Astrocyte (in vitro differentiated cells and primary cell): ENCODE data around the gene NOTCH2. TPM values are rescaled to one million over a fixed set of nuclear protein-coding genes. Genes with fewer than 3 reads are reported as not detected.

ENCODE experiments used
- DNase-seq: peaks from one replicate; pipeline ENCODE4 v3.0.0-alpha.2; 2010; ENCODE audit warnings: low read depth
- FAIRE-seq: peaks from 2 replicates; lab custom pipeline; 2011; peaks lifted over from hg19 to GRCh38; lab: Jason Lieb, UNC
- H2AFZ ChIP-seq: 2 replicates; pipeline ENCODE4 v1.6.0; 2012; ENCODE audit warnings: low read depth, low read length, inconsistent platforms
- H3K27ac ChIP-seq: 2 replicates; pipeline ENCODE4 v1.5.1; 2011; ENCODE audit warnings: low read depth, low read length, inconsistent platforms
- H3K27me3 ChIP-seq: 2 replicates; pipeline ENCODE4 v1.6.0; 2011; ENCODE audit warnings: low read length, inconsistent platforms; ENCODE audit not compliant: insufficient read depth
- H3K36me3 ChIP-seq: 2 replicates; pipeline ENCODE4 v1.5.1; 2011; ENCODE audit warnings: low read length, inconsistent platforms; ENCODE audit not compliant: insufficient read depth
- H3K4me1 ChIP-seq: 2 replicates; pipeline ENCODE4 v1.5.1; 2011; ENCODE audit warnings: low read length, inconsistent platforms; ENCODE audit not compliant: insufficient read depth
- H3K4me2 ChIP-seq: 2 replicates; pipeline ENCODE4 v1.6.0; 2012; ENCODE audit warnings: low read length, inconsistent platforms
- H3K4me3 ChIP-seq: 2 replicates; pipeline ENCODE4 v1.5.1; 2011; ENCODE audit warnings: low read depth, mild to moderate bottlenecking, low read length, inconsistent platforms; ENCODE audit not compliant: insufficient read depth
- H3K79me2 ChIP-seq: 2 replicates; pipeline ENCODE4 v1.6.0; 2012; ENCODE audit warnings: mild to moderate bottlenecking, low read length, inconsistent platforms; ENCODE audit not compliant: insufficient read depth
- H3K9ac ChIP-seq: 2 replicates; pipeline ENCODE4 v1.6.0; 2012; ENCODE audit warnings: mild to moderate bottlenecking, low read length, inconsistent platforms
- H3K9me3 ChIP-seq: 2 replicates; pipeline ENCODE4 v1.5.1; 2012; ENCODE audit warnings: low read depth, mild to moderate bottlenecking, low read length, inconsistent platforms; ENCODE audit not compliant: insufficient read depth
- H4K20me1 ChIP-seq: 2 replicates; pipeline ENCODE4 v1.6.0; 2012; ENCODE audit warnings: low read length, inconsistent platforms; ENCODE audit not compliant: insufficient read depth
- H3K27ac Mint-ChIP-seq: one replicate; pipeline ENCODE4 v1.8.0; 2021; ENCODE audit warnings: mild to moderate bottlenecking, mixed read lengths; ENCODE audit not compliant: unreplicated experiment
- H3K27me3 Mint-ChIP-seq: one replicate; pipeline ENCODE4 v1.8.0; 2021; ENCODE audit warnings: low read depth, mixed read lengths; ENCODE audit not compliant: unreplicated experiment
- H3K36me3 Mint-ChIP-seq: one replicate; pipeline ENCODE4 v1.8.0; 2021; ENCODE audit warnings: low read depth, mixed read lengths; ENCODE audit not compliant: unreplicated experiment
- H3K4me1 Mint-ChIP-seq: one replicate; pipeline ENCODE4 v1.8.0; 2021; ENCODE audit warnings: low read depth, mixed read lengths; ENCODE audit not compliant: unreplicated experiment
- H3K4me3 Mint-ChIP-seq: one replicate; pipeline ENCODE4 v1.8.0; 2021; ENCODE audit warnings: mild to moderate bottlenecking, moderate library complexity, mixed read lengths; ENCODE audit not compliant: unreplicated experiment
- H3K9me3 Mint-ChIP-seq: one replicate; pipeline ENCODE4 v1.8.0; 2021; ENCODE audit warnings: mild to moderate bottlenecking, mixed read lengths; ENCODE audit not compliant: unreplicated experiment
- CTCF ChIP-seq: IDR thresholded peaks from 2 replicates; pipeline ENCODE4 v1.5.1; 2011; ENCODE audit warnings: low read depth, mild to moderate bottlenecking, inconsistent platforms, low read length, moderate library complexity; ENCODE audit not compliant: insufficient read depth
- EZH2 ChIP-seq: IDR thresholded peaks from 2 replicates; pipeline ENCODE4 v1.6.1; 2012; ENCODE audit warnings: mild to moderate bottlenecking, low read length, inconsistent platforms; ENCODE audit not compliant: insufficient read depth
- total RNA-seq: library from RNA; stranded (reverse); gene quantifications from 2 replicates; pipeline ENCODE4 v1.2.1, GENCODE V29; 2021

The NOTCH2 gene
- total RNA-seq, 1 donor from 2014 or later = 194 TPM

GRCh38 chr1:119953266-119953998 lies 116.0 kb downstream of the NOTCH2 start:
- H3K9ac ChIP-seq = no peak overlapping the region
- H3K27me3 Mint-ChIP-seq = no peaks in the 10 kb centered on the region
- H3K9me3 ChIP-seq = no peaks in the 10 kb centered on the region
- peaks cover 45% of the 10 kb centered on the region for H3K36me3 ChIP-seq
- peaks cover 16% of the 10 kb centered on the region for H3K36me3 Mint-ChIP-seq
- TF ChIP-seq CTCF = no peak
- no peak for TF ChIP-seq EZH2
- no peak overlapping the region for H3K27ac ChIP-seq
- no peak overlapping the region for H3K27ac Mint-ChIP-seq
- peaks cover 9% of the 10 kb centered on the region for H4K20me1 ChIP-seq
- no peaks in the 10 kb centered on the region for H3K27me3 ChIP-seq
- FAIRE-seq (no peak), DNase-seq (no peak)
- H3K9me3 Mint-ChIP-seq = no peaks in the 10 kb centered on the region
- H3K4me3 Mint-ChIP-seq = no peak overlapping the region
- H3K4me1 ChIP-seq = peaks cover 1% of the 10 kb centered on the region
- H2AFZ ChIP-seq = no peak overlapping the region
- H3K4me2 ChIP-seq = no peak overlapping the region
- no peaks in the 10 kb centered on the region for H3K4me1 Mint-ChIP-seq
- no peaks in the 10 kb centered on the region for H3K79me2 ChIP-seq
- H3K4me3 ChIP-seq = no peak overlapping the region

GRCh38 chr1:119952496-119952895 lies 117.0 kb downstream of the NOTCH2 start:
- Histone ChIP-seq H3K4me2 (no peak overlapping the region), H3K9ac (no peak overlapping the region), H2AFZ (no peak overlapping the region), H3K27me3 (no peaks in the 10 kb centered on the region), H3K4me3 (no peak overlapping the region), H4K20me1 (peaks cover 9% of the 10 kb centered on the region), H3K4me1 (peaks cover 9% of the 10 kb centered on the region), H3K9me3 (no peaks in the 10 kb centered on the region), H3K27ac (no peak overlapping the region), H3K79me2 (no peaks in the 10 kb centered on the region), H3K36me3 (peaks cover 48% of the 10 kb centered on the region)
- Mint-ChIP-seq H3K36me3 (peaks cover 18% of the 10 kb centered on the region), H3K9me3 (no peaks in the 10 kb centered on the region), H3K27me3 (no peaks in the 10 kb centered on the region), H3K4me3 (no peak overlapping the region), H3K4me1 (peaks cover 3% of the 10 kb centered on the region), H3K27ac (no peak overlapping the region)
- no peak for FAIRE-seq
- TF ChIP-seq EZH2 = no peak
- no peak for TF ChIP-seq CTCF
- no peak for DNase-seq
